HL-60/S4 treated with retinoic acid at 250 ng/mL for 4 days and 3 days (cell line): ENCODE results near the gene RAP1GAP2.
"Not testable (repeated sequence)": the region's sequence is repeated elsewhere in the genome, so short reads cannot be mapped to it uniquely, and the experiment has no call there.

ENCODE experiments used
- in situ Hi-C: fragments of 300-500 bp; cut with MboI; formaldehyde crosslinking; loops from 2 replicates; pipeline ENCODE4 v1.7.0; 2022; ENCODE audit warnings: low sequenced_read_pairs

Gene RAP1GAP2

GRCh38 chr17:2814049-2814448, 17.8 kb downstream of the RAP1GAP2 start:
- in situ Hi-C loops = no loop called here

- in situ Hi-C loops = no loop called here
Measured at GRCh38 chr17:2814481-2815341, 18.5 kb downstream of the RAP1GAP2 start.

- in situ Hi-C loops = no loop called here
Measured at GRCh38 chr17:2815781-2816185, 19.5 kb downstream of the RAP1GAP2 start.

- in situ Hi-C loops = no loop called here
Measured at GRCh38 chr17:2816688-2817087, 20.4 kb downstream of the RAP1GAP2 start.

- in situ Hi-C loops = not testable (repeated sequence)
Measured at GRCh38 chr17:2819294-2819693, 23.1 kb downstream of the RAP1GAP2 start.

- in situ Hi-C loops = no loop called here
Measured at GRCh38 chr17:2819921-2820501, 23.8 kb downstream of the RAP1GAP2 start.

- in situ Hi-C loops = no loop called here
Measured at GRCh38 chr17:2821868-2822267, 25.6 kb downstream of the RAP1GAP2 start.

- in situ Hi-C loops = no loop called here
Measured at GRCh38 chr17:2822358-2822757, 26.1 kb downstream of the RAP1GAP2 start.

GRCh38 chr17:2825253-2825970, 29.2 kb downstream of the RAP1GAP2 start:
- in situ Hi-C loops = loop anchor here (25.0 kb wide), 1 partner anchor 187 kb away; no protein-coding TSS in a partner anchor

- in situ Hi-C loops = loop anchor here (25.0 kb wide), 1 partner anchor 184 kb away; no protein-coding TSS in a partner anchor
Measured at GRCh38 chr17:2828397-2829038, 32.3 kb downstream of the RAP1GAP2 start.

- in situ Hi-C loops = loop anchor here (25.0 kb wide), 1 partner anchor 182 kb away; no protein-coding TSS in a partner anchor
Measured at GRCh38 chr17:2830678-2831077, 34.4 kb downstream of the RAP1GAP2 start.

GRCh38 chr17:2835780-2836179, 39.5 kb downstream of the RAP1GAP2 start:
- in situ Hi-C loops = loop anchor here (25.0 kb wide), 1 partner anchor 177 kb away; no protein-coding TSS in a partner anchor

GRCh38 chr17:2837147-2837561, 40.9 kb downstream of the RAP1GAP2 start:
- in situ Hi-C loops = loop anchor here (25.0 kb wide), 1 partner anchor 175 kb away; no protein-coding TSS in a partner anchor

- in situ Hi-C loops = loop anchor here (25.0 kb wide), 1 partner anchor 171 kb away; no protein-coding TSS in a partner anchor
Measured at GRCh38 chr17:2841606-2842005, 45.4 kb downstream of the RAP1GAP2 start.

GRCh38 chr17:2842464-2842863, 46.2 kb downstream of the RAP1GAP2 start:
- in situ Hi-C loops = loop anchor here (25.0 kb wide), 1 partner anchor 170 kb away; no protein-coding TSS in a partner anchor

GRCh38 chr17:2844416-2844815, 48.2 kb downstream of the RAP1GAP2 start:
- in situ Hi-C loops = loop anchor here (25.0 kb wide), 1 partner anchor 168 kb away; no protein-coding TSS in a partner anchor

- in situ Hi-C loops = loop anchor here (25.0 kb wide), 1 partner anchor 165 kb away; no protein-coding TSS in a partner anchor
Measured at GRCh38 chr17:2847381-2848333, 51.4 kb downstream of the RAP1GAP2 start.

GRCh38 chr17:2849327-2849670, 53.1 kb downstream of the RAP1GAP2 start:
- in situ Hi-C loops = loop anchor here (25.0 kb wide), 1 partner anchor 163 kb away; no protein-coding TSS in a partner anchor

- in situ Hi-C loops = no loop called here
Measured at GRCh38 chr17:2850991-2851390, 54.8 kb downstream of the RAP1GAP2 start.
